NCI-H345 treated with DMSO at 0.1 percent for 48 hours (cell line): ENCODE data around the gene AIPL1.

ENCODE experiments used
- DNase-seq: peaks from one replicate; lab custom pipeline; 2025; ENCODE audit not compliant: unreplicated experiment; lab: John Stamatoyannopoulos, UW

Gene AIPL1

DNA sequence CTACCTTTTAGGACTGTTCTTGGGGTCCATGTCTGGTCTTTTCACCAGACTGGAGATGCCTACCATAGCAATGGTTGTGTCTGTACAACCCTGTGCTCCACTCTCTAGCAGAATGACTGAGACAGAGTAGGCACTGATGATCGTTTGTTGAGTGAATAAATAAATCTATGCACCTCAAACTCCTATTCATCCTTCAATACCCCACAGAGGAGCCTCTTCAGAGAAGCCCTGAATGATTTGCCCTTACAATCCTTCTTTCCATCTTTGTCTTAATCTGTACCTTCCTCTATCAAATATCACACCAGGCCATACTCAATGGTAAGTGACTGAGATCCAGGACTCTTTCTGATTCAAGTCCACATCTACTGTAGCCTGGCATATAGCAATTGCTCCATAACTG, 32.6 kb upstream of the AIPL1 start:
- no peak for DNase-seq

DNA sequence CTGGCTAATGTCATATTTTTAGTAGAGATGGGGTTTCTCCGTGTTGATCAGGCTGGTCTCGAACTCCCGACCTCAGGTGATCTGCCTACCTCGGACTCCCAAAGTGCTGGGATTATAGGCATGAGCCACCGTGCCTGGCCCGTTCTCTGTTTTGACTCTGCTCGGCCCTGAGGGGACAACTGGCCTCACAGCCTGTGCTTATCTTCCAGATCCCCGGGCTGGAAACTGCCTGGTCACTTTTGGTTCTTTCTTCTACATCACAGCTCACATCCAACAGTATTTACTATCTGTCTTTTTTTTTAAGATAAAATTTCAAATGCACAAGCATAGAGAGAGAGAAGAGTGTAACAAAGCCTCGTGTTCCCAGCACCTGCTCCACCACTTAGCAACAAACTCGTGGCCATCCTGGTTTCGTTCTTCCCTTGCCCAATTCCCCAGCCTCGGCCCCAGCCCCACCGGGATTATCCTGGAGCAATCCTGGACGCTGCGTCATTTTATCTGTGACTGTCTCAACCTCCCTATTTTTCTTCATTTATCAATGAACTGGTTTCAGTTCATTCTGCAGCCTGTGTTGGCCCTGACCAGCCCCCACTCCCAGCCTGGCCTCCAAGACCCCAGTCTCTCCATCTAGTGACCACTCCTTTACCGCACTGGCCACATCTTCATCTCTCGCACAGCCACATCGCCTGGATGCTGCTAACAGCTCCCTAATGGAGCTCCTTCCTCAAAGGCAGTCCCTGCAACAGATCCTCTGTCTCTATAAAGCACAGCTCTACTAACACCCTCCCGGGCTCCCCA, 30.5 kb upstream of the AIPL1 start:
- no peak for DNase-seq

DNA sequence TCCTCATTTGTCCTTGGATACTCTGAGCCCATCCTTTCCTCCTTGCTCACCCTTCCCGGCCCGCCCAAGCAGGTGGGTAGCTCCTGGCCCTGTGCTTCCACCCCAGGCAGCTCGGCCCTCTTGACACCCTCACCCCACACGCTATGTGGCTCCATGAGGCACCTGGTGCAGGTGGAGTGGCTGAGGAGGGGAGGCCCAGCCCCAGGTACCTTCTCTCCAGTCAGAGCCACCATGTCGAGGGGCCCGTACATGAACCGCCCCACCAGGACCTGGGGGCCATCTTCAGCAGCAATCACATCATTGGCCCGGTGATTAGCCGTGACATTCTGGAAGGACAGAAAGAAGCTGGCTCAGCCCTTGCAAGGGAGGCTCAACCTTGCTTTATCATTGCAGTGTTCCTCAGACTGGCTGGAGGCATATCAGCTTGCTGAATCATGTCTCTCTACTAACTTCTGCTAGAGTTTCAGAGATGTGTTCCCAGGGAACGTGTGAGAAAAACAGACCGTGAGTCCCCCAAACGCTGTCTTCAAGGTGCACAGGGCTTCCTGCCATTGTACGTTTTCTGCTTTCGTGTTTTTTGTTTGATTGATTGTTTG, 29.6 kb upstream of the AIPL1 start:
- no peak for DNase-seq

DNA sequence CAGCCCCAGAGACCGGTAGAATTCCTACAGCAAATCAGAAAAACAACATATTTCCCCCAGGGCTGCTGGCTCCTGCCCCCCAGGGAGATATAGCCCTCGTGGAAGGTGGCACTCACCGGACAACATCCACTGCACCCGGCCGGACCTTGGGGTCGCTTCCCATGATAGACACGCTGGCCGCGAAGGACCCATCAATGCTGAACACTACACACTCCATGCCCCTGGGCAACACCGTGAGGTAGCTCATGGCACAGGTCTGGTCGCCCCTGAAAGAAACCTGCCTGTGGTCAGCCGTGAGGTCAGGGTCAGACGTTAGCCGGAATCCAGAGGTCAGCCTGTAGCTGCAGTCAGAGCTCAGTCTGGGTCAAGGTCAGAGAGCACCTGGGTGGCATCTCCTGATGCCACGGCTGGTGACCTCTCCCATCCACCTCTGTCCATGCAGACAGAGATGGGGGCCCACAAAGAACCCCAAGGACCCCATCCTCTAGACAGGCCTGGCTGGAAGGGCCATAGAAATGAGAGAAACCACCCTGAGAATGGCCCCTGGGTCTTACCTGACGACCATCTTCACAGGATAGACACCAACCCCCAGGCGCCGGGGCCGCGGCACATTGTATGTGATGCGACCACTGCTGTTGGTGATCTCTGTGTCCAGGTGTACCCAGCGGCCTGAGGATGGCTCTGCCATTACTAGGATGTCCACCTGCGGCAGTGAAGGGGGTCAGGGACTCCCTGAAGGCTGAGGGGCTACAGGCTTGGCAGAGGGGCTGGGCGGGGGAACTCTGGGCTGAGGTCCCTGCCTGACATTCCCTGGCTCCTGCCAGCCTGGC, 28.9 kb upstream of the AIPL1 start:
- no peak for DNase-seq

DNA sequence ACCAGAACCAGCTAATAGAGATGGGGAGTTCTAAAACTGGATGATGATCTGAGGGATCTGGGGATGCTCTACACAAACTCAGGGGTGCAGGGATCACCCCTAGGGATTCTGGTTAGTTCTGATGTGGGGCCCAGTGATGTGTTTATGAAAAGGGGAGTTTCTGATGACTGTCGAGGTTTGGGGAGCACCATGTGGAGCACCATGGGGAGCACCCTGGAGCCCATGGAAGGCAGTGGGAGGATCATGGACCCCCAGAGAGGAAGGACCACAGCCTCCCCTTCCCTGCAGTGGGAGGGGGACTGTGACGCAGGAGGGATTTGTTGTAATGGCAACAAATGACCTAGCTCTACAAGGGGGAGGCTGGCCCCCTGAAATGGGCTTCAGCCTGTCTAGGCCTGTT, 27.8 kb upstream of the AIPL1 start:
- DNase-seq: no peak

DNA sequence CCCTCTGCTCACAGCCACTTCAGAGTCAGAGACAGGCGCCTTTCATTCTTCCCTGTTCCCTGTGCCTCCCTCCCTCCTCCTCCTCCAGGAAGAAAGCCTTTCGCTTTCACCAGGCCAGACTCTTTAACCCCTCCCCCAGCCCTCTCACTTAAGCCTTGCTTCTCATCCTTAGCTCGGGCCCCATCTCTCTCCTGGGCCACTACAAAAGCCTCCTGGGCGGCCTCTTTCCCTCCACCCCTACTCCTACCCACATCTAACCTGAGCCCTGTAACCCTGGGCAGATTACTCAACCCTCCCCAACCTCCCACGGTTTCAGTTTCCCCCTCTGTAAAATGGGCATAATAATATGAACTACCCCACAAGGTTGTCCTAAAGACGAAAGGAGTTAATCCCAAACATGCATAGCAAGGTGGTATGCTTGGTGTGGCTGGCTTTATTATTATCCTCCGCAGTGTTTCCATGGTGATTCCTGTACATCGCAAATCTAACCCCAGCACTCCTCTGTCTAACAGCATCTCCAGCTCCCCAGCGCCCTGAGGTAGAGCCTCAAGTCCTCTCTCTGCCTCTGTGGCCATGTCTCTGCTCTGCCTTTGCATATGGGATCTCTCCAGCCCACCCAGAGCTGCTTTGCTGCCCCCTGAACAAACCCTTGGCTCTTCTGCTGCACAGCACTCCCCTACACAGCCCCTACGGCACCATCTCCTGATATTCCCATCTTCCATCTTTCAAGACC, 27.0 kb upstream of the AIPL1 start:
- no peak for DNase-seq

DNA sequence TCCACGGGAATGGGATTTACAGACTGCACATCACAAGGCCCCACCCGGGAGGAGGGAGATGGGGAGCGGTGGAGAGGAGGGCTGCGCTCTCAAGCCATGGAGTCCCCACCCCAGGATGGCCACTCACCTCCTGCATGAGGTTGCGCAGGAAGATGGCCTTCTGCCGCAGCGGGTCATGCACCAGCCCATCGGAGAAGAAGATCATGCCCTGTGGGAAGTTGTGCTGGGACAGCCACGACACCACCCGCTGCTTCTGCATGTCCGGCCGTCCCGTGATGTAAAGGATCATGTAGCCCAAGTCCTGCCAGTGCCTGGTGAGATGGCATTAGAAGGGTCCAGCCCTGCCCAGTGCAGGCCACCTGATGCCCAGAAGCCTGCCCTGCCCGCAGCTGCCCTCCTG, 26.3 kb upstream of the AIPL1 start:
- no peak for DNase-seq

DNA sequence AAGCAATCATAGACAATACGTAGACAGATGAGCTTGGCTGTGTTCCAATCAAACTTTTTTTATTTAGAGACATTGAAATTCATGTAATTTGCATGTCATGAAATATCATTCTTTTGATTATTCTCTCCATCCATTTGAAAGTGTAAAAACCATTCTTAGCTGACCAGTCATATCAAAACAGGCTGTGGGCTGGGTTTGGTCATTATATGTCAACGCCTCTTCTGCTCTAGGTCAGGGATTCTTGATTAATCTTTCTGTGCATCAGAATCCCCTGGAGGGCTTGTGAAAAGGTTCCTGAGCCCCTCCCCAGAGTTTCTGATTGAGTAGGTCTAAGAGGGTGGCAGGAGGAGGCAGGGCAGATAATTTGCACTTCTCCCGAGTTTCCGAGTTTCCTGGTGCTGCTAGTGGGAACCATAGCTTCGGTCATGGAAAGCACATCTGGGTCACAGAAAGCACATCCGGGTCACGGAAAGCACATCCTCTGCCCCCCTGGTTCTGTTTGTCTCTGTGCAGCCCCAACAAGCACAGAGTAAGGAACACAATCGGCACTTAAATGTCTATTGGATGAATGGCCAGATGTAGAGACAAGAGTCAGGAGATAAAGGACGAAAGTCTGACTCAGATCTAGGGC, 25.7 kb upstream of the AIPL1 start:
- DNase-seq: no peak

DNA sequence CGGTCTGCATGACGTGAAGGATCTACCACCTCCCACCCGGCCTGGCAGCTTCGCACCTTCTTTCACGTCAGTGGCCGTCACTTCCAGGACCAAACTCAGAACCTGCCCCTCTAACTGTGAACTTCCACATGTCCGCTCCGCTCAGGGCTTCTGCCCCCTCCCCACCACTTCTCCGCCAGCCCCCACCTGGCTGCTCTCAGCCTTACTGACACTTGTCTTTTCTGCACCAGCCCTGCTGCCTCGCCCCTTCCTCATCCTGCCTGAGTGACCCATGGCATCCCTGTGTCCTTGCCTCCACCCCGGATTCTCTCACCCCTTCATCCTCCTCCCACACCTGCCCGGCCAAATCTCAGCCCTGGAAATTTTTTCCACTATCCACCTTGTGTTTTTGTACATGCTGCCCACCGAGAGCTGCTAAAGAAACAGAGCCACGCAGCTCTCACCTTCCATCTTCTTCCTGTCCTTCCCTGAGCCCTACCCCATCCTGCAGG, 23.6 kb upstream of the AIPL1 start:
- DNase-seq: no peak

DNA sequence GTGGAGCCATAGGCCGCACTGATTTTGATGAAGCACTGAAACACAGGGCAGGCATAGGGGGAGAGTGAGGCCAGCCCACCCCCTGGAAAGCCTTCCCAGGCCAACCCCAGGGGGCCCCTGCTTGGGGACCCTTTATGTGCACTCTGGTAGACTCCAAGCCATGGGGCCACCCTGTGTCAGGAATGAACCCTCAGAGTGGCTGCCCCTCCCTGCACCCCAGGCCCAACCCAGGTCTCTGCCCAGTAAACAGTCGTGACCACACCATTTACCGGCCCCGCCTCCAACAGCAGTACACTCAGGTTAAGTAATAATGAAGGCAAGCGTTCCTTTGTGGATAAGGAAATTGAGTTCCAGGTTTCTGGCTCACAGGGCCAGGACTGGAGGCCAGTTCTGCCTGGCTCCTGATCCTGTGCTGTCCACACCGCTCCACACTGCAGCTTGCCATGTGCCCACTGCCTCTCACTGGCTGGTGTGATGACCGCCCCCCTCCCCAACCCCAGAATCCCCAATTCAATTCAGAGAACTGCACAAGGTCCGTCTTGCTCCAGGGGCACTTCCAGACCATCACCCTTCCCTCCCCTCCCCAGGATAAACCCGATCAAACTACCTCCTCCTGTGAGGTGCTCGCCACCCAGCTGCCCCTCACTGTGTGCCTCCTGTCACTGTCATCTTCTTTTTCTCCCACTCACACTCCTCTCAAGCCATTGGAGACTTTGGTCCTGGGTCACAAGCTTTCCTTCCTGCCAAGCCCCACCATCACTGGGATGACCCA, 23.0 kb upstream of the AIPL1 start:
- no peak for DNase-seq

DNA sequence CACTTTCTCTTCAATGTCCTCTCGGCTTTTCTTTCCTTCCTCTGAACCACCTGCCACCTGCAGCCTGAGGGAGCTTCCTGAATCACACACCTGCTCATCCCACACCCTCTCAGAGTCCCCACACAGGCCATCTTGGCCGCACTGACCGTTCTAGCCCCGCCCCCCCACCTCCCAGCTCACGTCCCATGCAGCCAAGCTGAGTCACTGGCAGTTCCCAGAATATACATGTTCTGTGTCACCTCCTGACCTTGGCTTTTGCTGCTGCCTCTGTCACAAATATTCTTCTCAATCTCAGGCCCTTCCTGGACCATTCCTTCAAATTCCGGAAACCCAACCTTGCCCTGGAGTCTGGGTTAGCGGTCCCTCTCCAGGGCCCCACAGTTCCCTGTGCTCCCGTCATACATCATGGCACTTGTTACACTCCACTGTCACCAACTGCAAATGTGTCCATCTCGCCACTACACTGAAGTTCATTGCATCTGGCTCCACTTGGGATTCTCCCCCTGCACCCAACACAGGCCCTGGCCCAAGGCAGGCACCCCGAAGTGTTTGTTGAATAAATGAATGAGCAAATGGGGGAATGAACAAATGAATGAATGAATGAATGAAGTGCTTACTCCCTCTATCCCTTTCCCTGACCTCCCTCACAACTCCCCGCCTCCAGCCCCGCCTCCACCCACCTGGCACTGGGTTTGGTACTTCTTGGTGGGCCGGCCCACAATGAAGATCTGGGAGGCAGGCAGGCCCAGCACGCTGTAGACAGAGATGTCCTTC, 22.2 kb upstream of the AIPL1 start:
- no peak for DNase-seq

DNA sequence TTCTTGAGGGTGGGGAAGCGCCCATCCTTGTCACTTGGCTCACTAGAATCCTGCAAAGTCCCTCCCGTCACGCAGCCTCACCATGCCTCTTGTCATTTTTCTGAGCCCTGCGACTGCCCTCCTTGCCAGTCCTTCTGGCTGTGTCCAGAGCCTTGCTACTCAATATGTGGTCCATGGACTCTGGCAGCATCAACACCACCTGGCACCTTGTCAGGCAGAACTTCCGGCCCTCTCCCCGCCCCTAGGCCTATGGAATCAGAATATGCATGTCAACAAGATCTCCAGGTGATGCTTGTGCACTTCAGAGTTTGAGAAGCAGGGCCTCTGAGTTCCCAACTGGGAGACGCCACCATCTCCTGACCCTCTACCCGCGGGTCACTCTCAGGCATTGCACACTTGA, 21.4 kb upstream of the AIPL1 start:
- DNase-seq: no peak

DNA sequence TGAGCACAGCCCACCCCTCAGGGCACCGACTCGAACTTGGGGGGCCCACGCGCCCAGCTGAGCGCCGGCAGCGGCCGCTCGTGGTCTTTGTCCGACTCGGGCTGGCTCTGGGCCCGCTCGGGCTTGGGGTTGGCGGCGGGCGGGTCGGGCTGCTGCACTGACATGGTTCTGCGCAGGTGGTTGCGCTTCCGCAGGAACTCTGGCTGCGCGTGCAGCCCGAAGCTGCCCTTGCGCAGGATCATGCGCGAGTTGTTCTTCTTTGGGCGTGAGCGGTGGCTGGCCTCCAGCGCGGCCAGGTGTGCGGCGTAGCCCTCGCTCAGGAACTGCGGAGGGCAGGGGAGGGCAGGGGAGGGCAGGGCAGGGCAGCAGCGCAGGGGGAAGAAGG, 20.4 kb upstream of the AIPL1 start:
- DNase-seq: no peak

DNA sequence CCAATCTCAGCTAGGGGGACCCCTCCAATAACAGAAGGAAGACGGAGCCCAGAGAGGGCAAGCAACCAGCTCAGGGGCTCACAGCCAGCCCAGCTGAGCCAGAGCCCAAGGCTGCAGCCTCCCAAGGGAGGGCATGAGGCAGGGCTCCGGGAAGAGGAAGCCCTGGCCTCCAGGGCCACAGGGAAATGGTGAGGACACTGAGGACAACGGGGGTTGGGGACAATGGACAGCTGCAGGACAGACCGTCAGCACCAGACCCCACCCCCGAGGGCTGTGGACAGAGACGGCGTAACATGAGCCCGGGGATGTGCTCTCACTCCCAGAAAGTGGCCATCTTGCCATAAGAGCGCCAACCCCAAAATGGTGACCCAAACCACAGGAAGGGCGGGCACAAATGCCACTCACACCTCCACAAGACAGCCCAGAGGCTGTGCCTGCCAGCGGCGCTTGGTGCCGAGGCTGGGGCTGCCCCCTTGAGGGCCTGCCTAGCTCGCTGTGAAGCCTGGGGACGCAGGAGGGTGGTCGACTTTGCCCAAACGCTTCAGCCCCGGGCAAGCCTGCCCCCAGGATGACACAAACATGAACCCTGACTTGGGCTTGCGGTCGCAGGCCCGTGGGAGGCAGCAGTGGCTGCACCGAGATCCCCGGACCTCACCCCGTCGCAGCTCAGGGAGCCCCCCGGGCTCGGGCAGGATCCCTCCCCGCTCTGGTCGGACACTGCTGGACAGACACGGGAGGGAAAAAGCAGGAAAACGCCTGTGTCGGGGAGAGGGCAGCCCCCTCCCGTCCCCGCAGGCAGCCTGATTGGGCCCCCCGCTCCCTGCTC, 19.8 kb upstream of the AIPL1 start:
- DNase-seq: no peak

DNA sequence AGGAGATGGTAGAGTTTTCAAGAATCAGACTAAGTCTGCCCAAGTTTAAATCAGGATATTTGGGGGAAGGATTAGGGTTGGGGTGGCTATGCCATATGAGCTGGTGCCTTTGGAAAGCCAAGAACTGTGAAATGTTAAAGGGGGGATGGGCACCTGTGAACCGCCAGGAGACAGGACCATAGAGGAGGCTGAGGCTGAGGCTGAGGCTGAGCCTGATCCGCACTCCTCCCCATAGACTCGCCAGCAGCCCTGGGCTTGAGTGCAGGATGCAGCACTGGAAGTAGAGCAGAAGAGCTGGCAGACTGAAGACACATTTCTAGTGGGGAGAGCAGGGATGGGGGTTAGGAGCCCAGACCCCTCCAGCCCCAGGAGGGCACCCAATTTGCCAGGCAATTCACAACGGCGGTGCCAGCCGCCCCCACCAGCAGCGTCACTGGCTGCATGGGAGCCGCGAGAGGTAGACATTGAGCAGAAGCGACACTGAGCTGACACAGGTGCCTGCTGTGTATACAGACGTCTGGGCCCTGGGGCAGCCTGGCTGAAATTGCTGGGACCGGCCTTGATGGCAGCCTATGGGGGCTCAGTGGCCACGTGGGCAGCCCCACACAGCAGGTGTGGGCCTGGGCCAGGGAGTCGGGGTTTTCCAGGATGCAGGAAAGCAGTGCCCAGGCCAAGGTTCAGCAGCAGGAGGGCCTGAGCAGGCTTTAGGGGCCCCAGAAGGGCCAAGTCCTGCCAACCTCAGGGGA, 18.5 kb upstream of the AIPL1 start:
- DNase-seq: no peak

DNA sequence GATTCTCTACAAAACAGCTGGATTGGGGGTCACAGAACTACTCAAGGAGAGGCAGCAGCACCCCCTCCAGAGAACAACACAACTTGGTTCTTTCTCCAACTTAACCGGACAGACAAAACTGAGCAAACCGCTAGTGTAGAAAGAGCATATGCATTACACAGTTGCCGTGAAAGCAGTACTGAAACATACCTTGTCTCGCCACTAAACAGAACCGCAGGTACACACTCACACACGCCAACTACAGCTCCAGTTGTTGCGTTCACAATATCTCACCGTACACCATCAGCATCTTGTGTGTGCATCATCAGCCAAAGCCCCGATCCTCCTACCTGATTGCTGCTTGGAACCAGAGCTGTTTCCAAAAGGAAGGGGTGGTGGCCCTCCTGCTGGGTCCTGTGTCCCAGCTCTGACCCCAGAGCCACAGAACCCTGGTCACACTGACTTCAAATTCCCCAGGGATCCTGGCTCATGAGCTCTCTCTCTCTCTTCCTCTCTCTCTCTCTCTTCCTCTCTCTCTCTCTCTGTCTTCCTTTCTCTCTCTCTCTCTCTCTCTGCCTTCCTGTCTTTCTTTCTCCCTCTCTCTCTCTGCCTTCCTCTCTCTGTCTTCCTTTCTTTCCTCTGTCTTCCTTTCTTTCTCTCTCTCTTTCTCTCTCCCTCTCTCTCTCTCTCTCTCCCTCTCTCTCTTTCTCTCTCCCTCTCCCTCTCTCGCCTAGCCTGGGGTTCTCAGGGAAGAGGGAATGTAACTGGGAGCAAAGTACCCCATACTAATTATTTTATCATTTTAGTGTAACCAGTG, 17.7 kb upstream of the AIPL1 start:
- no peak for DNase-seq
